ENCODE results near the gene CDC16.

DNA sequence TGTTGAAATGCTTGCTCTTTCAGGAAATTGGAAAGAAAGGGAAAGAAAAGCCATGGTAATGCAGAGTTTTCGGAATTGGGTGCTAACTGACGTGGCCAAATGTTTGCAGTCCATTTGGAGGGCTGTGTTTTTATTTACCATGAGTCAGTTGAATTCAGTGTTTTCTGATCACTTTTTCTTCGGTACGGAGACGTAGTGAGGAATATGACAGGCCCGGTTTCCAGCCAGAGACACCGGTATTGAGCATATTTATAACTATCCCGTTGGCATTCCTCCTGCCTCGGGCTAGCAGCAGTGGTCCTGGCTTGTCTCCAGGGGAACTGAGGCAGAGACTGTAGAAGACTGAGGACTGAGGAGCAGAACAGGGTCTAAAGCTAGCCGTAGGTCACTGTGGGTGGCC, 1.0 kb downstream of the CDC16 start:
- TF ChIP-seq, protein P1, sequence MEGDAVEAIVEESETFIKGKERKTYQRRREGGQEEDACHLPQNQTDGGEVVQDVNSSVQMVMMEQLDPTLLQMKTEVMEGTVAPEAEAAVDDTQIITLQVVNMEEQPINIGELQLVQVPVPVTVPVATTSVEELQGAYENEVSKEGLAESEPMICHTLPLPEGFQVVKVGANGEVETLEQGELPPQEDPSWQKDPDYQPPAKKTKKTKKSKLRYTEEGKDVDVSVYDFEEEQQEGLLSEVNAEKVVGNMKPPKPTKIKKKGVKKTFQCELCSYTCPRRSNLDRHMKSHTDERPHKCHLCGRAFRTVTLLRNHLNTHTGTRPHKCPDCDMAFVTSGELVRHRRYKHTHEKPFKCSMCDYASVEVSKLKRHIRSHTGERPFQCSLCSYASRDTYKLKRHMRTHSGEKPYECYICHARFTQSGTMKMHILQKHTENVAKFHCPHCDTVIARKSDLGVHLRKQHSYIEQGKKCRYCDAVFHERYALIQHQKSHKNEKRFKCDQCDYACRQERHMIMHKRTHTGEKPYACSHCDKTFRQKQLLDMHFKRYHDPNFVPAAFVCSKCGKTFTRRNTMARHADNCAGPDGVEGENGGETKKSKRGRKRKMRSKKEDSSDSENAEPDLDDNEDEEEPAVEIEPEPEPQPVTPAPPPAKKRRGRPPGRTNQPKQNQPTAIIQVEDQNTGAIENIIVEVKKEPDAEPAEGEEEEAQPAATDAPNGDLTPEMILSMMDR (IDR thresholded peaks at IDR 0.05 in 8 of 11, conservative IDR thresholded peaks at IDR 0.05 in 3 of 11), result no peak
- no peak for TF ChIP-seq POLR2A (IDR thresholded peaks at IDR 0.05)
- TF ChIP-seq POLR2AphosphoS5 (IDR thresholded peaks at IDR 0.05), result no peak
